Measurements from ENCODE around the gene ARHGAP18.

The ARHGAP18 gene

GRCh38 chr6:129673748-129674147, 36.2 kb downstream of the ARHGAP18 start:
- Histone ChIP-seq H3K9ac (ENCODE audit: low read length) (no peak overlapping the region), H3K36me3 (ENCODE audit: control insufficient read depth, low read depth, low read length) (no peaks in the 10 kb centered on the region), H3K9me3 (ENCODE audit: control insufficient read depth, low read depth, low read length) (no peaks in the 10 kb centered on the region), H3K27ac (ENCODE audit: low read length) (no peak overlapping the region), H3K4me3 (ENCODE audit: low read length) (no peak overlapping the region), H3K27me3 (ENCODE audit: control insufficient read depth, insufficient read depth, low read length) (no peaks in the 10 kb centered on the region), H3K4me1 (ENCODE audit: control insufficient read depth, low read depth, low read length) (peaks cover 3% of the 10 kb centered on the region)

GRCh38 chr6:129672881-129673631, 36.9 kb downstream of the ARHGAP18 start:
- Histone ChIP-seq H3K9me3 (ENCODE audit: control insufficient read depth, low read depth, low read length) (no peaks in the 10 kb centered on the region), H3K36me3 (ENCODE audit: control insufficient read depth, low read depth, low read length) (no peaks in the 10 kb centered on the region), H3K4me3 (ENCODE audit: low read length) (no peak overlapping the region), H3K9ac (ENCODE audit: low read length) (no peak overlapping the region), H3K27ac (ENCODE audit: low read length) (no peak overlapping the region), H3K27me3 (ENCODE audit: control insufficient read depth, insufficient read depth, low read length) (no peaks in the 10 kb centered on the region), H3K4me1 (ENCODE audit: control insufficient read depth, low read depth, low read length) (peaks cover 3% of the 10 kb centered on the region)

GRCh38 chr6:129672341-129672682, 37.7 kb downstream of the ARHGAP18 start:
- H3K9ac ChIP-seq (ENCODE audit: low read length) = no peak overlapping the region
- peaks cover 3% of the 10 kb centered on the region for H3K4me1 ChIP-seq (ENCODE audit: control insufficient read depth, low read depth, low read length)
- no peaks in the 10 kb centered on the region for H3K27me3 ChIP-seq (ENCODE audit: control insufficient read depth, insufficient read depth, low read length)
- no peak overlapping the region for H3K4me3 ChIP-seq (ENCODE audit: low read length)
- no peaks in the 10 kb centered on the region for H3K36me3 ChIP-seq (ENCODE audit: control insufficient read depth, low read depth, low read length)
- no peak overlapping the region for H3K27ac ChIP-seq (ENCODE audit: low read length)
- no peaks in the 10 kb centered on the region for H3K9me3 ChIP-seq (ENCODE audit: control insufficient read depth, low read depth, low read length)

- Histone ChIP-seq H3K4me3 (ENCODE audit: low read length) (no peak overlapping the region), H3K36me3 (ENCODE audit: control insufficient read depth, low read depth, low read length) (no peaks in the 10 kb centered on the region), H3K27me3 (ENCODE audit: control insufficient read depth, insufficient read depth, low read length) (no peaks in the 10 kb centered on the region), H3K4me1 (ENCODE audit: control insufficient read depth, low read depth, low read length) (peaks cover 3% of the 10 kb centered on the region), H3K9ac (ENCODE audit: low read length) (no peak overlapping the region), H3K27ac (ENCODE audit: low read length) (no peak overlapping the region), H3K9me3 (ENCODE audit: control insufficient read depth, low read depth, low read length) (no peaks in the 10 kb centered on the region)
These were observed 38.3 kb downstream of the ARHGAP18 start for GRCh38 chr6:129671442-129672340.

- Histone ChIP-seq H3K9me3 (ENCODE audit: control insufficient read depth, low read depth, low read length) (no peaks in the 10 kb centered on the region), H3K4me1 (ENCODE audit: control insufficient read depth, low read depth, low read length) (peaks cover 3% of the 10 kb centered on the region), H3K27ac (ENCODE audit: low read length) (no peak overlapping the region)
These were observed 39.3 kb downstream of the ARHGAP18 start for GRCh38 chr6:129670634-129671033.

GRCh38 chr6:129667621-129668020, 42.4 kb downstream of the ARHGAP18 start:
- H3K4me3 ChIP-seq (ENCODE audit: low read length) = no peak overlapping the region
- peaks cover 3% of the 10 kb centered on the region for H3K4me1 ChIP-seq (ENCODE audit: control insufficient read depth, low read depth, low read length)
- H3K27me3 ChIP-seq (ENCODE audit: control insufficient read depth, insufficient read depth, low read length) = no peaks in the 10 kb centered on the region
- H3K9ac ChIP-seq (ENCODE audit: low read length) = no peak overlapping the region
- H3K27ac ChIP-seq (ENCODE audit: low read length) = no peak overlapping the region
- no peaks in the 10 kb centered on the region for H3K36me3 ChIP-seq (ENCODE audit: control insufficient read depth, low read depth, low read length)
- no peaks in the 10 kb centered on the region for H3K9me3 ChIP-seq (ENCODE audit: control insufficient read depth, low read depth, low read length)

More at GRCh38 chr6:129670634-129671033, 39.3 kb downstream of the ARHGAP18 start:
- Histone ChIP-seq H3K4me3 (ENCODE audit: low read length) (no peak overlapping the region), H3K9ac (ENCODE audit: low read length) (no peak overlapping the region), H3K27me3 (ENCODE audit: control insufficient read depth, insufficient read depth, low read length) (no peaks in the 10 kb centered on the region), H3K36me3 (ENCODE audit: control insufficient read depth, low read depth, low read length) (no peaks in the 10 kb centered on the region)

- no peaks in the 10 kb centered on the region for H3K36me3 ChIP-seq (ENCODE audit: control insufficient read depth, low read depth, low read length)
- H3K9me3 ChIP-seq (ENCODE audit: control insufficient read depth, low read depth, low read length) = no peaks in the 10 kb centered on the region
- no peak overlapping the region for H3K9ac ChIP-seq (ENCODE audit: low read length)
- no peaks in the 10 kb centered on the region for H3K27me3 ChIP-seq (ENCODE audit: control insufficient read depth, insufficient read depth, low read length)
- H3K4me3 ChIP-seq (ENCODE audit: low read length) = no peak overlapping the region
- peaks cover 3% of the 10 kb centered on the region for H3K4me1 ChIP-seq (ENCODE audit: control insufficient read depth, low read depth, low read length)
- no peak overlapping the region for H3K27ac ChIP-seq (ENCODE audit: low read length)
These were observed 42.9 kb downstream of the ARHGAP18 start for GRCh38 chr6:129667034-129667433.

GRCh38 chr6:129665555-129665954, 44.4 kb downstream of the ARHGAP18 start:
- H3K36me3 ChIP-seq (ENCODE audit: control insufficient read depth, low read depth, low read length) = no peaks in the 10 kb centered on the region
- no peak overlapping the region for H3K27ac ChIP-seq (ENCODE audit: low read length)
- H3K4me3 ChIP-seq (ENCODE audit: low read length) = no peak overlapping the region
- peaks cover 7% of the 10 kb centered on the region for H3K4me1 ChIP-seq (ENCODE audit: control insufficient read depth, low read depth, low read length)
- H3K27me3 ChIP-seq (ENCODE audit: control insufficient read depth, insufficient read depth, low read length) = no peaks in the 10 kb centered on the region
- H3K9ac ChIP-seq (ENCODE audit: low read length) = no peak overlapping the region
- H3K9me3 ChIP-seq (ENCODE audit: control insufficient read depth, low read depth, low read length) = no peaks in the 10 kb centered on the region

- Histone ChIP-seq H3K9me3 (ENCODE audit: control insufficient read depth, low read depth, low read length) (no peaks in the 10 kb centered on the region), H3K36me3 (ENCODE audit: control insufficient read depth, low read depth, low read length) (no peaks in the 10 kb centered on the region), H3K9ac (ENCODE audit: low read length) (no peak overlapping the region), H3K4me1 (ENCODE audit: control insufficient read depth, low read depth, low read length) (peaks cover 4% of the 10 kb centered on the region), H3K4me3 (ENCODE audit: low read length) (no peak overlapping the region), H3K27ac (ENCODE audit: low read length) (no peak overlapping the region), H3K27me3 (ENCODE audit: control insufficient read depth, insufficient read depth, low read length) (no peaks in the 10 kb centered on the region)
These were observed 46.4 kb downstream of the ARHGAP18 start for GRCh38 chr6:129663531-129663930.

GRCh38 chr6:129662980-129663431, 47.0 kb downstream of the ARHGAP18 start:
- H3K27me3 ChIP-seq (ENCODE audit: control insufficient read depth, insufficient read depth, low read length) = no peaks in the 10 kb centered on the region
- peaks cover 4% of the 10 kb centered on the region for H3K4me1 ChIP-seq (ENCODE audit: control insufficient read depth, low read depth, low read length)
- H3K9ac ChIP-seq (ENCODE audit: low read length) = no peak overlapping the region
- H3K36me3 ChIP-seq (ENCODE audit: control insufficient read depth, low read depth, low read length) = no peaks in the 10 kb centered on the region
- H3K27ac ChIP-seq (ENCODE audit: low read length) = no peak overlapping the region
- no peak overlapping the region for H3K4me3 ChIP-seq (ENCODE audit: low read length)
- H3K9me3 ChIP-seq (ENCODE audit: control insufficient read depth, low read depth, low read length) = no peaks in the 10 kb centered on the region

- H3K4me3 ChIP-seq (ENCODE audit: low read length) = no peak overlapping the region
- peaks cover 4% of the 10 kb centered on the region for H3K4me1 ChIP-seq (ENCODE audit: control insufficient read depth, low read depth, low read length)
- no peaks in the 10 kb centered on the region for H3K9me3 ChIP-seq (ENCODE audit: control insufficient read depth, low read depth, low read length)
- H3K27ac ChIP-seq (ENCODE audit: low read length) = no peak overlapping the region
- no peak overlapping the region for H3K9ac ChIP-seq (ENCODE audit: low read length)
- no peaks in the 10 kb centered on the region for H3K27me3 ChIP-seq (ENCODE audit: control insufficient read depth, insufficient read depth, low read length)
- H3K36me3 ChIP-seq (ENCODE audit: control insufficient read depth, low read depth, low read length) = no peaks in the 10 kb centered on the region
These were observed 47.6 kb downstream of the ARHGAP18 start for GRCh38 chr6:129662406-129662766.
